Activated CD4-positive, alpha-beta T cell treated with anti-CD3 and anti-CD28 coated beads for 4 hours (primary cell): ENCODE measurements around the gene KRTAP1-1.
"Not testable (repeated sequence)": the region's sequence is repeated elsewhere in the genome, so short reads cannot be mapped to it uniquely, and the experiment has no call there.

Source experiments
- DNase-seq, 2 donors: peaks; one replicate each; pipeline ENCODE4 v3.0.0-alpha.2; 2020

KRTAP1-1 gene, protein sequence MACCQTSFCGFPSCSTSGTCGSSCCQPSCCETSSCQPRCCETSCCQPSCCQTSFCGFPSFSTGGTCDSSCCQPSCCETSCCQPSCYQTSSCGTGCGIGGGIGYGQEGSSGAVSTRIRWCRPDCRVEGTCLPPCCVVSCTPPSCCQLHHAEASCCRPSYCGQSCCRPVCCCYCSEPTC

GRCh38 chr17:41040783-41041571 is at the start of gene KRTAP1-1:
TSS of gene KRTAP1-1 (minus strand) at chr17:41041450. CDS start at chr17:41041397, 53 bp downstream.
- not testable (repeated sequence) for DNase-seq

GRCh38 chr17:41088760-41089352 is 47.6 kb upstream of the KRTAP1-1 start:
- not testable (repeated sequence) for DNase-seq

DNA sequence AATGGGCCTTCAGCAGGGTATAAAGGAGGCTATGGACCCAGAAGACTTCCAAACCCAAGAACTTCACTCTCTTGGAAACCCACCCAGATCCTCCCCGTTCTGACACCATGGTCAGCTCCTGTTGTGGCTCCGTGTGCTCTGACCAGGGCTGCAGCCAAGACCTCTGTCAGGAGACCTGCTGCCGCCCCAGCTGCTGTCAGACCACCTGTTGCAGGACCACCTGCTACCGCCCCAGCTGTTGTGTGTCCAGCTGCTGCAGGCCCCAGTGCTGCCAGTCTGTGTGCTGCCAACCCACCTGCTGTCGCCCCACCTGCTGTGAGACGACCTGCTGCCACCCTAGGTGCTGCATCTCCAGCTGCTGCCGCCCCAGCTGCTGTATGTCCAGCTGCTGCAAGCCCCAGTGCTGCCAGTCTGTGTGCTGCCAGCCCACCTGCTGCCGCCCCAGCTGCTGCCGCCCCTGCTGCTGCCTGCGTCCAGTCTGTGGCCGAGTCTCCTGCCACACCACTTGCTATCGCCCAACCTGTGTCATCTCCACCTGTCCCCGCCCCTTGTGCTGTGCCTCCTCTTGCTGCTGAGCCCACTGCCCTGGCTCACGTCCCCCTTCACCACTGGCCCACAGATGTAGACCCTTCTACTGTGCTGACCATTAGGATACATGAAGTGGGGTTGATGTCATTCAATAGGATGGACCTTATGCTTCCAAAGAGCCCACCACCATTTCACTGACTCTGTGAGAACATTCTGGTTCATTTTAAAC is 43.0 kb upstream of the KRTAP1-1 start, which contains the start of gene KRTAP4-7:
TSS of gene KRTAP4-7 (plus strand) at position 51 of the 757 bp plus-strand sequence. CDS start at position 108, 57 bp downstream.
- DNase-seq, result not testable (repeated sequence)

DNA sequence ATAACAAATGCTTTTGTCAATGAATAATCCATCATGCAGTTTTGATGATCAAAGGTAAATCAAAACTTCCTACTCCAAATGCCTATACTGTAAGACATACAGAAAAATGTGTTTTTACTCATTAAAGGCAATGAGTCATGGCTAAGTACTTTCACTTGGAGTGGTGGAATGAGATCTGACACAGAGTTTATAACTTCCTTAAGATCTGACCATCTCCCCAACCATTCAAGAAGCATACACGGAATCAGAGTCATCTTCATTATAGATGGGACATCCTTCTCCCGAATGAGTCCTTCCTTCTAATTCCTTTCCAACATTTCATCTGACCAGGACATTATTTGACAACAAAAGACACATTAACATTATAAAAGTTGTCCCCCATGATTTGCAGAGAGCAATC is 42.2 kb upstream of the KRTAP1-1 start:
- not testable (repeated sequence) for DNase-seq

DNA sequence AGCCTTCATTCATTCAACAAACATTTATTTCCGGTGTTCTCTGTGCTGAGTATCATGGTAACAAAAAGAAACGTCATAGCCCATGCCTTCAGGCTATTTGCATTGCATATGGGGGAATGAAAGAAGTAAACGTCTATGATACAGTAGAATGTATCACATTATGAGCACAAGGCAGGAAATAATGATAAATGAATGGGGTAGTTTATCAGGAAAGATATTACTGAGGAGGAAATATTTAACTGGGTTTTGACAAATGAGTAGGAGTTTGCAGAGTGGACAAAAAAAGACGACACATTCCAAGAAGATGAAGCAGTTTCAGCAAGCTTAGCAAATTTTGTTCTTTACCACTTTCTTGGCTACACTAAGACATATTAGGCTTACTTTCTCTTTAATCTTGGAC is 41.4 kb upstream of the KRTAP1-1 start:
- no peak for DNase-seq

- no peak for DNase-seq
Observed at GRCh38 chr17:41076788-41077187, 35.5 kb upstream of the KRTAP1-1 start.

- DNase-seq, result no peak
Observed at GRCh38 chr17:41073676-41074075, 32.4 kb upstream of the KRTAP1-1 start.

DNA sequence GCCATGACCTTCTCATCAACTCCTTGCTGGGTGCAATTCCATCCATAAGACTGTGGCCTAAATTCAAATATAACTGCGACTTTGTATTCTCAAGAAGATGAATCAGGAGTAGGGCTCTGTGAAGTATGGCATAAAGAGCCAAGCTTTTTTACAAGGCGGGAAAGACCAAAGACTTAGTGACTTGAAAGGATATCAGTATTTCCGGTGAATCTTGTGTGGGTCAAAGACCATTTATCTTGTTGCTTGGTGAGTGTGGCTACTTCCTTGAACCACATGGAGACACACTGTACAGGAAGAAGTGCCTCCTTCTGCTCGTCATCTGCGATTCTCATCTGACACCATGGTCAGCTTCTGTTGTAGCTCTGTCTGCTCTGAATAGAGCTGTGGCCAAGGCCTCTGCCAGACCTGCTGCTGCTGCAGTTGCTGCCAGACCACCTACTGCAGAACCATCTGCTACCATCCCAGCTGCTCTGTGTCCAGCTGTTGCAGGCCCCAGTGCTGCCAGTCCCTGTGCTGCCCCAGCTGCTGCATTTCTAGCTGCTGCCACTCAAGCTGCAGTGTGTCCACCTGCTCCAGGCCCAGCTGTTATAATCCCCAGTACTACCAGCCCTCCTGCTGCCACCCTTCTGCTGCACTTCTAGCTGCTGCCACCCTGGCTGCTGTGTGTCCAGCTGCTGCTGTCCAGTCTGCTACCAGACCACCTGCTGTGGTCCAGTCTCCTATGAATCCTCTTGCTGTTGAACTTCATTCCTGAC is 30.5 kb upstream of the KRTAP1-1 start:
- DNase-seq, result no peak

DNA sequence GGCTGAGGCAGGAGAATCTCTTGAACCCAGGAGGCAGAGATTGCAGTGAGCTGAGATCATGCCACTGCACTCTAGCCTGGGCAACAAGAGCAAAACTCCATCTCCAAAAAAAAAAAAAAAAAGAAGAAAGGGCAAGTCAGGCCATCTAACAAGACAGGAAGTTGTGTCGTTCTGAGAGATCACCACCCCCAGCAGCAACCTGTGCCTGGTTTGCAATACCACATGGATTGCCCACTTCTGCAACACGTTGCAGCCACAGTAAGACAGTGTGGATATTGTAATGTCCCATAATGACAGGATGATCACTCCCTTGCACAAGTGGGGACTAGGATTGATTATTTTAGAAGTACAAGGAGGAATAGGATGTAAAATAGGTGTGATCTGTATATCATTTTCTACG is 27.8 kb upstream of the KRTAP1-1 start:
- DNase-seq, result no peak

- no peak for DNase-seq
Observed at GRCh38 chr17:41067281-41067680, 26.0 kb upstream of the KRTAP1-1 start.

- DNase-seq, result no peak
Observed at GRCh38 chr17:41065829-41066624, 24.8 kb upstream of the KRTAP1-1 start, which contains the start of gene KRTAP2-4. TSS of gene KRTAP2-4 (minus strand) at chr17:41065879. CDS start at chr17:41065845, 34 bp downstream.

DNA sequence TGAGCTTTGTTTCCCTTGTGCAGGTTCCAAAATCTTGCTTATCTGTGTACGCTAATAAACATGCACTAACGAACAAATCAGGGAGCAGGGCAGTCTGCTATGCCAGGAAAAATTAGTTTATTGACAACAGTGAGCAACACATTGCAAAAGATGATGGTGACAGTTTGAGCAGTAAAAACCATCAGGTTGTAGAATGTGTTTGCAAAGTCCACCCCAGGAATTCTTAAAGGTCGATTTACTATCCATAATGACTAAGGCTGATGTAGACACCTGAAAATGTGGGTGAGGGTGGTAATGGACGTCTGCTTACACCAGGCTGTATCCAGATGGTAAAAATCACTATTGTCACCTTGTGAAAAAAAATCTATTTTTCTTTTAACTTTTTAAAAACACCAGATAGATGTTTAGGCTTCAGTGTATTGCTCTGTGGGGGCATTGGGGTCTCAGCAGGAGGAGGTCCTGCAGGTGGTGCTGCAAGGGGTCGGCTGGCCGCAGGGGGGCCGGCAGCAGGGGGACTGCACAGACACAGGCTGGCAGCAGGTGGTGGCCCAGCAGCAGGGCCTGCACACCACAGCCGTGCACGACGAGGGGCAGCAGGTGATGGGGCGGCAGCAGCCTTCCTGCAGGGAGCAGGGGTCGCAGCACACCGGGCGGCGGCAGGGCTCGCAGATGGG is 23.9 kb upstream of the KRTAP1-1 start:
- DNase-seq, result not testable (repeated sequence)

- DNase-seq, result no peak
Observed at GRCh38 chr17:41064301-41064700, 23.1 kb upstream of the KRTAP1-1 start.

GRCh38 chr17:41063449-41063848 is 22.2 kb upstream of the KRTAP1-1 start:
- no peak for DNase-seq

GRCh38 chr17:41061964-41062363 is 20.7 kb upstream of the KRTAP1-1 start:
- DNase-seq, result no peak

GRCh38 chr17:41060052-41060604 is 18.9 kb upstream of the KRTAP1-1 start, which contains the start of gene KRTAP2-3:
TSS of gene KRTAP2-3 (minus strand) at chr17:41060114. CDS start at chr17:41060050, 64 bp downstream.
- no peak for DNase-seq

DNA sequence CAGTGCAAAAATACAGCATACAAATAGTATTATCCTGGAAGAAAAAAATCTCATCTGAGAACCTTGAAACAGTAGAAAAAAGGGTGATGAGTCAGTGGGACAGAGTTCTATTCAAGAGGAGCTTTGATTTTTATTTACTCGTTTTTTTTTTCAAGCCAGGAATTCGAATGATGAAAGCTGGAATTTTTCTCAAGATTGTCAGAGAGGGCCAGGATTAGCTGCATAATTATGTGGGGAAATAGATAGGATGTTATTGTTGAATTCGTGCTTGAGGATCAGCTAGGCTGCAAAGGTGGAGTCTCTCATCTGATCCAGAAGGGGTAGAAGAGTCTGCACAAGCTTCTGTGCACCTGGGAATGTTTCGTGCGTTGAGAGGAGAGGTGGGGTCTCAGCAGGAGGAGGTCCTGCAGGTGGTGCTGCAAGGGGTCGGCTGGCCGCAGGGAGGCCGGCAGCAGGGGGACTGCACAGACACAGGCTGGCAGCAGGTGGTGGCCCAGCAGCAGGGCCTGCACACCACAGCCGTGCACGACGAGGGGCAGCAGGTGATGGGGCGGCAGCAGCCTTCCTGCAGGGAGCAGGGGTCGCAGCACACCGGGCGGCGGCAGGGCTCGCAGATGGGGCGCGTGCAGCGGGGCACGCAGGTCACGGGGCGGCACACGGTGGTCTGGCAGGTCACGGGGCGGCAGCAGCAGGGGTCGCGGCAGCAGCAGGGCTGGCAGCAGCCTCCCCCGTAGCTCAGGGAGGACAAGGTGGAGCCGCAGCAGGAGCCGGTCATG is 18.2 kb upstream of the KRTAP1-1 start:
- DNase-seq, result not testable (repeated sequence)

DNA sequence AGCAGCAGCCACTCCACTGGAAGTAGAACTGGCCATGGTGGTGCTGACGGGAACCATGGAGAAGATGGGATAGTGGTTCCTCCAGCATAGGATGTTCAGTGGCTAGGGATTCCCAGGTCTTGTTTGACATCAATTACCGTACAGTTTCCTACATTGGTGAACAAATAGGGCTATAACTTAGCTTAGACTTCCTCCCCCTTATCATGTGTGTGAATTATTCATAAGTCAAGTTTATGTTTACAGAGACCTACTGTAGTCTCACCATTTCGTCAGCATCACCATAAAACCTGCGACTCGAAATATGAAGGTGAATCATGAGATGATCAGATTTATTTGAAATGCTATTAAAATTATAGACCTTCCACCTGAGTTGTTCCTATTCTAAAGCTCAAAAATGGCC is 17.5 kb upstream of the KRTAP1-1 start:
- no peak for DNase-seq

GRCh38 chr17:41057547-41057946 is 16.3 kb upstream of the KRTAP1-1 start:
- DNase-seq, result no peak
